SW480 (cell line): Measurements from ENCODE around the gene PLEKHG2.
A peak's percentile ranks its signal among the peaks of the same experiment; 100 is the strongest.

Source experiments
- DNase-seq: peaks from one replicate; pipeline ENCODE4 v3.0.0-alpha.2; 2016; ENCODE audit warnings: low spot score

Gene PLEKHG2

GRCh38 chr19:39385629-39386411, 26.6 kb upstream of the PLEKHG2 start:
- DNase-seq = no peak

DNA sequence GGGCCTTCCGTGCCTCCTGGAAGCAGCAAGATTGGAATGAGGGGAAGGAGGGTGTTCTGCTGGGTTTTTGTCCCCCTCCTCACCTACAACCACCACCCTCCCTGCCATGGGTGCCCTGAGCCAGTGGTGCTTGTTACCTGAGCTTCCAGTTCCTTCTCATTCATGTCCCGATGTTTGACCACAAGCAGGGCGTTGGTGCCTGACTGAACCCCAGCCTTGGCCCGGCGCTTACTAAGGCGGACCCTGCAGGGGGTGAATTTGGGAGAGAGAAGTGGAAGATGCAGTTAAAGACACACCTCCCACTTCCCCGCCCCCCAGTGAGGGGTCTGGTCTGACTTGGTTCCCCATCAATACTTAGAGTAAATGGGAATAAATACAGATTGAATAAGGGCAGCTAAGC, 25.9 kb upstream of the PLEKHG2 start:
- DNase-seq = no peak

- DNase-seq = no peak
Measured at GRCh38 chr19:39388657-39389056, 23.8 kb upstream of the PLEKHG2 start.

GRCh38 chr19:39389631-39390414, 22.6 kb upstream of the PLEKHG2 start:
- DNase-seq = no peak

GRCh38 chr19:39390451-39390750, 22.1 kb upstream of the PLEKHG2 start:
- DNase-seq = no peak

DNA sequence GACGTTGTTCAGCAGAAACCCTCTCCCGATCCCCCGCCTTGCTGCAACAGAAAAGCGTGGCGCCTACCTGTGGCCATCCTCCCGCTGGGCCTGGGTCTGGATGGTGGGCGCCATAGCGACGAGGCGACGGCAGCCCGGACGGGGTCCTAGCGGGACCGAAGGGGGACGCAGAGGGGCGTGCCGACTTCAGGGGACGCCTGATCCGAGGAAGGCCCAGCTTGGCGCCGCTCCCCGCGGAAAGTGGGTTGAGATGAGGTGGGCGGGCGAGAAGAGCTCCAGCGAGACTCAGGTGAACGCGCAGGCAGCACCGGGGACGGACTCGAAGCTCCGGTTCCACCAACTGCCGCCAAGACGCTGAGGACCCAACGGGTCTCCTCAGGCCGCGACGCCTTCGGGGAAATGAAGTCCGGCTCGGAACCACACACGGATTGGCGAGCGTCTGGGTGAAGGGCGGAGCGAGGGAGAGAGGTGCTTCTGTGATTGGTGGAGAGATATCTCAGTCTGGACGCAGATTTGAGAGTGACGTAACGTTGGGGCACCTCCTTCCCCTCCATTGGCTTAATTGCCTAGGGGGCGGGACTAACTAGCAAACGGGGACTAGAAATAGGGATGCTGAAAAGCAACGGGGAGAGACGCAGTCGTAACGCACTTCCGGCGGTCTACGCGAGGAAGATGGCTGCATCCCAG, 21.6 kb upstream of the PLEKHG2 start, which contains the start of the genes MED29 and PAF1:
Gene MED29 (plus strand): TSS at position 628 of the 687 bp plus-strand sequence. CDS start 45 bp downstream, at position 673.
Gene PAF1 (minus strand): TSS at position 356 of the 687 bp plus-strand sequence. CDS start 242 bp downstream, at position 114.
- peak; percentile 100 for DNase-seq

- peak; percentile 91 for DNase-seq
Measured at GRCh38 chr19:39397360-39398296, 14.8 kb upstream of the PLEKHG2 start.

GRCh38 chr19:39398297-39398864, 14.1 kb upstream of the PLEKHG2 start:
- DNase-seq = peak; percentile 82

- DNase-seq = no peak
Measured at GRCh38 chr19:39399668-39400050, 12.8 kb upstream of the PLEKHG2 start.

DNA sequence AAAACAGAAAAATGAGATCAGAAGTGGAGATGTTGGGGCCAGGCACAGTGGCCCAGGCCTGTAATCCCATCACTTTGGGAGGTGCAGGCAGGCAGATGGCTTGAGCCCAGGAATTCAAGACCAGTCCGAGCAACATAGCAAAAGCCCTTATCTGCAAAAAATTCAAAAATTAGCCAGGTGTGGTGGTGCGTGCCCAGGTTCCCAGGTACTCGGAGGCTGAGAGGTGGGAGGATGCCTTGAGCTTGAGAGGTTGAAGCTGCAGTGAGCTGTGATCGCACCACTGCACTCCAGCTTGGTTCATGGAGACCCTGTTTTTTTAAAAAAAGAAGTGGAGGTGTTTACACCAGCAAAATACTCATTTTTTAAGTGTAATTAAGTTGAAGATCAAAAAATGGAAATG, 12.4 kb upstream of the PLEKHG2 start:
- no peak for DNase-seq

DNA sequence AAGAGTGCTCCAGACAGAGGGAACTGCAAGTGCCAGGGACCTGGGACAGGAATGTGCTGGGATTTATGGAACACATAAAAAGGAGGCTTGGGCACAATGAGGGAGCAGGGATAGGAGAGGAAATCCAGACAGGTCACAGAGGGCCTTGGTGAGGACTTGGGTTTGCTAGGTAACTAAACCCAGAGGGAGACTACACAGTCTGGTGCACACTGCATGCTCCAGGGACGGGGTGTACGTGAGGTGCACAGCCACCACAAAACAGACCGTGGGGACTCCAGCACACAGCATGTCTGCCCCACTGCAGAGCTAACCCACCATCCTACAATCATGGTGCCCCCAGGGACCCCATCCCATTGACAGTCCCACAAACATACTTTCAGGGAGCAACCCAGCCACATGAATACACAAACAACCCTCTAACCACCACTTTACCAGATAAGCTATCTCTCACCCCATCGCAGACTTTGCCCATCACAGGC, 11.4 kb upstream of the PLEKHG2 start:
- no peak for DNase-seq

DNA sequence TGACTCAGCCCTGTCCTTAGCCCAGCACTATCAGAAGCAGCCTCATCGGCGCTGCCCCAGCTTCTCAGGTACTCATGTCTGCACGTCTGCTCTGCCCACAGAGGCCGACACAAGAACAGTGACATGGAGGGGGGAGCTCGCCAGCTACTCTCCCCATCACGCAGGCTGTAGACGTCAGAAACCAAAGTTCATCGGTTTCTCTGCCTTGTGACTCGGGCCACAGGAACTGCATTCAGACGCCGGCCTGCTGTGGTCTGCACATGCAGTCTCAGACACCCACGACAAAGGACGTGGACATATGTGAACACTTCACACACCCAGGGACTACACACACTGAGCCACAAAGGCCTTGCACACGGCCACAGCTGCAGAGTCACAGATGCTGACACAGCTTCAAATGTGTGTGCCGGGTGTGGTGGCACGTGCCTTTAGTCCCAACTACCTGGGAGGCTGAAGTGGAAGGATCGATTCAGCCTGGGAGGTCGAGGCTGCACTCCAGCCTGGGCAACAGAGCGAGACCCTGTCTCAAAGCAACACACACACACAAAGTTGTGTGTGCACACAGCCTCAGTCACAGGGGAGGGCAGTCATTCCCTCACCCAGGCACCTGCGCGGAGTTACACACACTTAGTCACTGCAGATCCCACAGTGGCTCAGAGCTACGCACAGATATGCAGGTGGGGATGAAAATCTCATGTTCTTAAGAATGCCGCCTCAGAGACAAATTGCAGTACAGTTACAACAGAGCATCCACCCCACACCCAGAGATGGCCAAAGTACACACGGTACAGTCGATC, 10.7 kb upstream of the PLEKHG2 start:
- DNase-seq = peak; percentile 98

DNA sequence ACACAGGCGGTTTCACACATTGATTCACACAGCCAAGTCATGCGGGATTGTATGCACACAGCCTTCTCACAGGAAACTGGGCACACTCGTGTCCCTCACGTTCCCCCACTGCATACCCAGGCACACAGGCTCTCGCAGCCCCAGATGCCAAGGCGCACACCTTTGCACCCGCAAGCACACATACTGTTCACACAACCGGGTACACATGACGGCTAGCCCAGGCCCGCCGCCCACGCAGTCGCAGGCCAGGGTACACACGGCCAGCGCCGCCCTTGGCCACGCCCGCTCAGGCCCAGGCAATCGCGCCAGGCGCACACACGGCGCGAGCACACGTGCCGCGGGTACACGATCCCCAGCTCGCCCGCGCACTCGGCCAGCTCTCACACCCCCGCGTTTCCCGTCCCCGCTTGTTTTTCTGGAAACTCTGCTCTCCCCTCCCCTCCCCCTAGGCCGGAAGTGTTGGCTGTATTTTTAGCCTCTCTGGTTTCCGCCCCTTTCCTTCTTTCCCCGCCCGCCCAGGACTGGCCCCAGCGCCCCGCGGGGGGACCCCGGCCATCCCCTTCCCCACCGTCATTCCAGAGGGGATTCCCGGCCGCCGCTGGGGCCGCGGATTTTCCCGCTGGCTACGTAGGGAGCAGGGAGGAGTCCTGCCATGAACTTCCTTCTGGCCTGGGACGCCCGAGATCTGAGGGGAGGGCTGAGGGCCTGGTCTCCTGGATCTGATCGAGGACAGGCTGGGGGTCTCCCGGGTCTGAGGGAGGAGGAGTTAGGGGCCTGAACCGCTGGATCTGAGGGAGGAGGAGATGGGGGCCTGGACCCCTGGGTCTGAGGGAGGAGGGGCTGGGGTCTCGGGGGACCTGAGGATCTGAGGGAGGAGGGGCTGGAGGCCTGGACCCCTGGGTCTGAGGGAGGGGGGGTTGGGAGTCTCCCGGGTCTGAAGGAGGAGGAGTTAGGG, 9.8 kb upstream of the PLEKHG2 start:
- DNase-seq = peak; percentile 91

GRCh38 chr19:39403331-39404312, 8.8 kb upstream of the PLEKHG2 start:
- DNase-seq = peak; percentile 95

- DNase-seq = no peak
Measured at GRCh38 chr19:39405261-39405957, 7.1 kb upstream of the PLEKHG2 start.

DNA sequence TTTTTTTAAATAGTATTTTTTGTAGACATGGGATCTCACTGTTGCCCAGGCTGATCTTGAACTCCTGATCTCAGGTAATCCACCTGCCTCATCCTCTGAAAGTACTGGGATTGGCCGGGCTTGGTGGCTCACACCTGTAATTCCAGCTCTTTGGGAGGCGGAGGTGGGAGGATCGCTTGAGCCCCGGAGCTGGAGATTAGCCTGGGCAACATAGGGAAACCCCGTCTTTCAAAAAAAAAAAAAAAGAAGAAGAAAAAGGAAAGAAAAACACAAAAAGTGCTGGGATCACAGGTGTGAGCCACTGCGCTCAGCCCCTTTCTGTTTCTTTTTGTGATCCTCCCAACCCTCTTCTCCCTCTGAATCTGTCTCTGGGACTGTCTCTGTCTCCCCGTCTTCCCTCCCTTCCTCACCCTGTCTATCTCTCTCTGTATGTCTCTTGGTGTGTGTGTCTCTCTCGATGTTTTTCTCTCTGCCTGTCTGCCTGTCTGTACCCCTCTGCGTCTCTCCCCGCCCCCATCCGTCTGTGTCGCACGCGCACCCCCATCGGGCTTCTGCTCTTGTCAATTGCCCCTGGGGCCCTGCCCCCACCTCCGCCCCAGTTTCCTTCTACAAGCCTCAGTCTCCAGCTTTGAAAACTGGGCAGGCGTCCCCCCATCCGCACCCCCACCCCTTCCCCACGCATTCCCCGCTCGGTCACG, 6.4 kb upstream of the PLEKHG2 start:
- peak; percentile 59 for DNase-seq
